ENCODE data around the gene GUCY2C.

DNA sequence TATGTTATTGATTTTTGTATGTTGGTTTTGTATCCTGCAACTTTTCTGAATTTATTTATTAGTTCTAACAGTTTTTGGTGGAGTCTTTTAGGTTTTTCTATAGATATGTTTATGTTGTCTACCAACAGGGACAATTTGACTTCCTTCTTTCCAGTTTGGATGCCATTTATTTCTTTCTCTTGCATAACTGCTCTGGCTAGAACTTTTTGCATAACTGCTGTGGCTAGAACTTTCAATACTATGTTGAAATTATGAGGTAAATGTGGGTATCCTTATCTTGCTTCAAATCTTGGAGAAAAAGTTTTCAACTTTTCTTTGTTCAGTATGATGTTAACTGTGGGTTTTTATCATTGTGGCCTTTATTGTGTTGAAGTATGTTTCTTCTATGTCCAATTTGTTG is 88.8 kb downstream of the GUCY2C start:
- TF ChIP-seq YY1 (IDR thresholded peaks at IDR 0.05; ENCODE audit: insufficient read depth, insufficient read length): no peak
- no peak for TF ChIP-seq ZNF274 (IDR thresholded peaks at IDR 0.05; ENCODE audit: low read depth, low read length)
- TF ChIP-seq SUZ12 (IDR thresholded peaks at IDR 0.05; ENCODE audit: extremely low read depth, insufficient read depth, insufficient read length): no peak
